Measurements from ENCODE around the gene ZBED1. TPM values are rescaled to one million over a fixed set of nuclear protein-coding genes. Genes with fewer than 3 reads are reported as not detected.

ZBED1 gene
- total RNA-seq, 1 experiment from 2014 or later, result 17.3 TPM

DNA sequence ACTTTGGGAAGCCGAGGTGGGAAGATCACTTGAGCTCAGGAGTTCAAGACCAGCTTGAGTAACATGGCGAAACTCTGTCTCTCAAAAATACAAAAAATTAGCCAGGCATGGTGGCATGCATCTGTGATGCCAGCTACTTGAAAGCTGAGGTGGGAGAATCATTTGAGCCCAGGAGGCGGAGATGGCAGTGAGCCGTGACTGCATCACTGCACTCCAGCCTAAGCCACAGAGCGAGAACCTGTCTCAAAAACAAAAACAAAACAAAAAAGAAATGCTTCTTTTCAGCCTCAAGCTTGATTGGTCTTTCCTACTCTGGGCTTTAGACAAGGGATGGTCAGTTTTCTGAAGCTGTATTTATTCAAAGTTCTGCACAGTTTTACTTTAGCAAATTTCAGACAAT lies 15.8 kb upstream of the ZBED1 start:
- H3K27me3 Mint-ChIP-seq (ENCODE audit: unreplicated experiment), result no peaks in the 10 kb centered on the region
- CTCF ChIA-PET, result no interaction called here
- no peak for DNase-seq
- no peaks in the 10 kb centered on the region for H3K9me3 Mint-ChIP-seq (ENCODE audit: low read depth, unreplicated experiment)
- no peak overlapping the region for H3K27ac Mint-ChIP-seq (ENCODE audit: unreplicated experiment)
- intact Hi-C loops (cut with micrococcal nuclease; ENCODE audit: unreplicated experiment), result no loop called here
- H3K4me3 Mint-ChIP-seq (ENCODE audit: low read depth, unreplicated experiment), result no peak overlapping the region
- no peaks in the 10 kb centered on the region for H3K36me3 Mint-ChIP-seq (ENCODE audit: insufficient read depth, unreplicated experiment)
- no TSS peak for BruUV-seq (replicated peaks)
- H3K4me1 Mint-ChIP-seq (ENCODE audit: low read depth, unreplicated experiment), result no peaks in the 10 kb centered on the region
- TF ChIP-seq, protein P1, sequence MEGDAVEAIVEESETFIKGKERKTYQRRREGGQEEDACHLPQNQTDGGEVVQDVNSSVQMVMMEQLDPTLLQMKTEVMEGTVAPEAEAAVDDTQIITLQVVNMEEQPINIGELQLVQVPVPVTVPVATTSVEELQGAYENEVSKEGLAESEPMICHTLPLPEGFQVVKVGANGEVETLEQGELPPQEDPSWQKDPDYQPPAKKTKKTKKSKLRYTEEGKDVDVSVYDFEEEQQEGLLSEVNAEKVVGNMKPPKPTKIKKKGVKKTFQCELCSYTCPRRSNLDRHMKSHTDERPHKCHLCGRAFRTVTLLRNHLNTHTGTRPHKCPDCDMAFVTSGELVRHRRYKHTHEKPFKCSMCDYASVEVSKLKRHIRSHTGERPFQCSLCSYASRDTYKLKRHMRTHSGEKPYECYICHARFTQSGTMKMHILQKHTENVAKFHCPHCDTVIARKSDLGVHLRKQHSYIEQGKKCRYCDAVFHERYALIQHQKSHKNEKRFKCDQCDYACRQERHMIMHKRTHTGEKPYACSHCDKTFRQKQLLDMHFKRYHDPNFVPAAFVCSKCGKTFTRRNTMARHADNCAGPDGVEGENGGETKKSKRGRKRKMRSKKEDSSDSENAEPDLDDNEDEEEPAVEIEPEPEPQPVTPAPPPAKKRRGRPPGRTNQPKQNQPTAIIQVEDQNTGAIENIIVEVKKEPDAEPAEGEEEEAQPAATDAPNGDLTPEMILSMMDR (IDR thresholded peaks at IDR 0.05; ENCODE audit: unreplicated experiment), result no peak

DNA sequence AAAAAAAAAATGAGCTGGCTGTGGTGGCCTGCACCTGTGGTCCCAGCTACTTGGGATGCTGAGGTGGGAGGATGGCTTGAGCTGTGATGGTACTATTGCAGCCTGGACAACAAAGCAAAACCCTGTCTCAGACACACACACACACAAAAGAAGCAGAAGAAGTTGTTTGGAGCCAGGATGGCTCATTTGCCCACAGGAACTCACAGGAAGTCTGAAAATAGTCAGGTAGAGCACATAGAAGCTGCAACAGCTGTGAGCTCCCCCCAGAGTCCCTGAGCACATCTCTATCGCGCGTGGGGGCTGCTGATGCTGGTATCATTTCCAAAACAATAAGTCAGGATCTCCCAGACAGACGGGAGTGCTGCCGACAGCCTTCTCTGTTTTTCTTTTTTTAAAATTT lies 13.4 kb upstream of the ZBED1 start:
- Mint-ChIP-seq H3K27ac (ENCODE audit: unreplicated experiment) (no peak overlapping the region), H3K4me1 (ENCODE audit: low read depth, unreplicated experiment) (peaks cover under 1% of the 10 kb centered on the region), H3K27me3 (ENCODE audit: unreplicated experiment) (no peaks in the 10 kb centered on the region), H3K36me3 (ENCODE audit: insufficient read depth, unreplicated experiment) (no peaks in the 10 kb centered on the region), H3K9me3 (ENCODE audit: low read depth, unreplicated experiment) (no peaks in the 10 kb centered on the region), H3K4me3 (ENCODE audit: low read depth, unreplicated experiment) (no peak overlapping the region)
- DNase-seq, result no peak
- CTCF ChIA-PET, result no interaction called here
- intact Hi-C loops (cut with micrococcal nuclease; ENCODE audit: unreplicated experiment), result no loop called here
- no TSS peak for BruUV-seq (replicated peaks)
- TF ChIP-seq, protein P1 (IDR thresholded peaks at IDR 0.05; ENCODE audit: unreplicated experiment), result no peak

GRCh38 chrX:2513121-2513664 lies 12.4 kb upstream of the ZBED1 start:
- BruUV-seq (replicated peaks), result no TSS peak
- Mint-ChIP-seq H3K9me3 (ENCODE audit: low read depth, unreplicated experiment) (no peaks in the 10 kb centered on the region), H3K4me1 (ENCODE audit: low read depth, unreplicated experiment) (peaks cover 10% of the 10 kb centered on the region), H3K27me3 (ENCODE audit: unreplicated experiment) (no peaks in the 10 kb centered on the region), H3K27ac (ENCODE audit: unreplicated experiment) (no peak overlapping the region), H3K36me3 (ENCODE audit: insufficient read depth, unreplicated experiment) (no peaks in the 10 kb centered on the region), H3K4me3 (ENCODE audit: low read depth, unreplicated experiment) (no peak overlapping the region)
- TF ChIP-seq, protein P1 (IDR thresholded peaks at IDR 0.05; ENCODE audit: unreplicated experiment), result no peak
- intact Hi-C loops (cut with micrococcal nuclease; ENCODE audit: unreplicated experiment), result no loop called here
- no peak for DNase-seq
- CTCF ChIA-PET, result no interaction called here

DNA sequence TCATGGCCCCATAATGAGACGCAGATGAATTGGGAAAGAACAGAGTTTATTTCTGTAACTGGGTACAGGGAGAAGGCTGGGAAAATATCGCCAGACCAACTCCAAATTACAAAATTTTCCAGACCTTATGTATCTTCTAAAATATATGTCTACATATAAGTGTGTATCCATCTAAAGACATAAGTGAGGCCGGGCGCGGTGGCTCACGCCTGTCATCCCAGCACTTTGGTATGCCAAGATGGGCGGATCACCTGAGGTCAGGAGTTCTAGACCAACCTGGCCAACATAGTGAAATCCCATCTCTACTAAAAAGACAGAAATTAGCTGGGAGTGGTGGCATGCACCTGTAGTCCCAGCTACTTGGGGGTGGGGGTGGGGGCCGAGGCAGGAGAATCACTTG lies 11.7 kb upstream of the ZBED1 start:
- intact Hi-C loops (cut with micrococcal nuclease; ENCODE audit: unreplicated experiment), result no loop called here
- no TSS peak for BruUV-seq (replicated peaks)
- H3K27me3 Mint-ChIP-seq (ENCODE audit: unreplicated experiment), result no peaks in the 10 kb centered on the region
- no peak overlapping the region for H3K4me3 Mint-ChIP-seq (ENCODE audit: low read depth, unreplicated experiment)
- H3K9me3 Mint-ChIP-seq (ENCODE audit: low read depth, unreplicated experiment), result no peaks in the 10 kb centered on the region
- TF ChIP-seq, protein P1 (IDR thresholded peaks at IDR 0.05; ENCODE audit: unreplicated experiment), result no peak
- no peak for DNase-seq
- CTCF ChIA-PET, result no interaction called here
- H3K36me3 Mint-ChIP-seq (ENCODE audit: insufficient read depth, unreplicated experiment), result no peaks in the 10 kb centered on the region
- peaks cover 11% of the 10 kb centered on the region for H3K4me1 Mint-ChIP-seq (ENCODE audit: low read depth, unreplicated experiment)
- H3K27ac Mint-ChIP-seq (ENCODE audit: unreplicated experiment), result no peak overlapping the region

Data from Calu3 (cell line).